Thymus (tissue), 11 donors: Measurements from ENCODE around the gene RALGPS1. TPM values are rescaled to one million over a fixed set of nuclear protein-coding genes. Genes with fewer than 3 reads are reported as not detected.

Source experiments
- DNase-seq, 9 donors: peaks; one replicate each; pipeline ENCODE4 v3.0.0-alpha.2; 2013; ENCODE audit warnings: low spot score in 9 of 9, low read depth in 6 of 9, missing footprints in 1 of 9
- H3K27ac ChIP-seq, 2 donors: one replicate each; pipeline ENCODE4 v1.5.1; 2013; ENCODE audit warnings: control low read depth in 1 of 2, low read depth in 1 of 2, low read length in 1 of 2, mild to moderate bottlenecking in 1 of 2, moderate library complexity in 1 of 2
- H3K27me3 ChIP-seq, 2 donors: one replicate each; pipeline ENCODE4 v1.5.1; 2013; ENCODE audit warnings: low read length in 1 of 2; ENCODE audit not compliant: control insufficient read depth in 2 of 2, insufficient read depth in 1 of 2
- H3K36me3 ChIP-seq, 2 donors: one replicate each; pipeline ENCODE4 v1.5.1; 2013; ENCODE audit warnings: low read length in 1 of 2, mild to moderate bottlenecking in 1 of 2, moderate library complexity in 1 of 2; ENCODE audit not compliant: control insufficient read depth in 2 of 2, insufficient read depth in 2 of 2
- H3K4me1 ChIP-seq, 2 donors: one replicate each; pipeline ENCODE4 v1.5.1; 2013; ENCODE audit warnings: low read length in 2 of 2; ENCODE audit not compliant: control insufficient read depth in 2 of 2, insufficient read depth in 2 of 2
- H3K4me3 ChIP-seq, 2 donors: one replicate each; pipeline ENCODE4 v1.5.1; 2013; ENCODE audit warnings: low read length in 2 of 2, control low read depth in 1 of 2, mild to moderate bottlenecking in 1 of 2
- H3K9me3 ChIP-seq, 2 donors: one replicate each; pipeline ENCODE4 v1.5.1; 2013; ENCODE audit warnings: low read length in 1 of 2, mild to moderate bottlenecking in 1 of 2; ENCODE audit not compliant: control insufficient read depth in 2 of 2, insufficient read depth in 1 of 2
- WGBS: extraction: QIAGEN DNeasy Blood & Tissue Kit; methylation state at CpG from one replicate; pipeline ENCODE4 v1.1.7; 2013; 5-methylcytosine and 5-hydroxymethylcytosine counted together
- polyA plus RNA-seq: library from polyadenylated mRNA; stranded (reverse); fragments of 200-250 nt; gene quantifications from one replicate; pipeline ENCODE4 v1.2.3, GENCODE V29; 2013
- total RNA-seq: library from RNA; stranded (reverse); fragments of 120-200 nt; gene quantifications from one replicate; pipeline ENCODE4 v1.2.4, GENCODE V29; 2013
- donor health status: healthy.

The RALGPS1 gene
- total and polyA plus RNA-seq, 2 donors, result 3.6 to 8.5 TPM

GRCh38 chr9:126986506-126986951 lies 71.9 kb downstream of the RALGPS1 start:
- H3K9me3 ChIP-seq, result peaks cover 3 to 8% of the 10 kb centered on the region in 2 donors
- H3K4me1 ChIP-seq, result peaks cover 9 to 27% of the 10 kb centered on the region in 2 donors
- peak in 3 of 9 donors; percentile 11 to 57 (median 22) for DNase-seq
- peaks cover 56 to 75% of the 10 kb centered on the region in 2 donors for H3K27me3 ChIP-seq
- no peak overlapping the region for H3K4me3 ChIP-seq
- 88% methylated on average over 2 of the region's 2 CpGs for WGBS
- H3K36me3 ChIP-seq, result no peaks in the 10 kb centered on the region
- H3K27ac ChIP-seq, result peak overlapping the region in 1 of 2 donors; percentile 89

GRCh38 chr9:126988857-126989256 lies 74.3 kb downstream of the RALGPS1 start:
- DNase-seq, result no peak
- Histone ChIP-seq H3K9me3 (peaks cover 1 to 7% of the 10 kb centered on the region in 2 donors), H3K4me1 (peaks cover 9 to 27% of the 10 kb centered on the region in 2 donors), H3K27ac (no peak overlapping the region), H3K36me3 (no peaks in the 10 kb centered on the region), H3K27me3 (peaks cover 51 to 63% of the 10 kb centered on the region in 2 donors), H3K4me3 (no peak overlapping the region)
- 100% methylated on average over 2 of the region's 2 CpGs for WGBS

GRCh38 chr9:126989847-126990842 lies 75.6 kb downstream of the RALGPS1 start:
- Histone ChIP-seq H3K4me3 (no peak overlapping the region), H3K36me3 (no peaks in the 10 kb centered on the region), H3K4me1 (peaks cover 9 to 24% of the 10 kb centered on the region in 2 donors), H3K27ac (no peak overlapping the region), H3K9me3 (peaks cover 1 to 5% of the 10 kb centered on the region in 2 donors), H3K27me3 (peaks cover 38 to 52% of the 10 kb centered on the region in 2 donors)
- DNase-seq, result no peak
- 96% methylated on average over 19 of the region's 19 CpGs for WGBS

GRCh38 chr9:126991183-126991582 lies 76.6 kb downstream of the RALGPS1 start:
- Histone ChIP-seq H3K9me3 (peaks cover 1 to 5% of the 10 kb centered on the region in 2 donors), H3K4me1 (peaks cover 2 to 16% of the 10 kb centered on the region in 2 donors), H3K36me3 (no peaks in the 10 kb centered on the region), H3K27me3 (peaks cover 38 to 52% of the 10 kb centered on the region in 2 donors), H3K4me3 (no peak overlapping the region), H3K27ac (peak overlapping the region in 1 of 2 donors; percentile 36)
- DNase-seq, result no peak
- WGBS, result 95% methylated on average over 2 of the region's 2 CpGs

- Histone ChIP-seq H3K4me3 (no peak overlapping the region), H3K27me3 (peaks cover 35 to 40% of the 10 kb centered on the region in 2 donors), H3K9me3 (peaks cover 1 to 5% of the 10 kb centered on the region in 2 donors), H3K4me1 (peaks cover 0 to 3% of the 10 kb centered on the region in 2 donors), H3K36me3 (no peaks in the 10 kb centered on the region), H3K27ac (no peak overlapping the region)
- no peak for DNase-seq
These were observed 77.8 kb downstream of the RALGPS1 start for GRCh38 chr9:126992427-126992826.

- Histone ChIP-seq H3K9me3 (no peaks in the 10 kb centered on the region), H3K27ac (no peak overlapping the region), H3K27me3 (peaks cover 0 to 4% of the 10 kb centered on the region in 2 donors), H3K4me1 (peaks cover 0 to 5% of the 10 kb centered on the region in 2 donors), H3K36me3 (no peaks in the 10 kb centered on the region), H3K4me3 (no peak overlapping the region)
- 90% methylated on average over 2 of the region's 2 CpGs for WGBS
- DNase-seq, result no peak
These were observed 84.9 kb downstream of the RALGPS1 start for GRCh38 chr9:126999315-127000068.

- H3K27ac ChIP-seq, result peak overlapping the region in 1 of 2 donors; percentile 77
- WGBS, result 27% methylated on average over 3 of the region's 3 CpGs
- H3K36me3 ChIP-seq, result no peaks in the 10 kb centered on the region
- no peaks in the 10 kb centered on the region for H3K9me3 ChIP-seq
- no peak overlapping the region for H3K4me3 ChIP-seq
- H3K27me3 ChIP-seq, result peaks cover 21 to 22% of the 10 kb centered on the region in 2 donors
- peak in 8 of 9 donors; percentile 60 to 96 (median 84) for DNase-seq
- peaks cover 16 to 22% of the 10 kb centered on the region in 2 donors for H3K4me1 ChIP-seq
These were observed 90.6 kb downstream of the RALGPS1 start for GRCh38 chr9:127004946-127005769.

- H3K4me1 ChIP-seq, result peaks cover 16 to 22% of the 10 kb centered on the region in 2 donors
- WGBS, result 96% methylated on average over 5 of the region's 5 CpGs
- peaks cover 23 to 25% of the 10 kb centered on the region in 2 donors for H3K27me3 ChIP-seq
- H3K27ac ChIP-seq, result peak overlapping the region in 1 of 2 donors; percentile 1
- no peak for DNase-seq
- no peak overlapping the region for H3K4me3 ChIP-seq
- H3K36me3 ChIP-seq, result no peaks in the 10 kb centered on the region
- H3K9me3 ChIP-seq, result no peaks in the 10 kb centered on the region
These were observed 91.3 kb downstream of the RALGPS1 start for GRCh38 chr9:127005770-127006314.
